Gastrocnemius medialis (tissue), 4 donors: ENCODE measurements around the gene PRPF38A. TPM values are rescaled to one million over a fixed set of nuclear protein-coding genes. Genes with fewer than 3 reads are reported as not detected.

Experiments
- ATAC-seq, 2 donors: fragments of 150-250 bp; one replicate each; pipeline ENCODE4 v1.9.1; 2016
- DNase-seq, 2 donors: peaks; one replicate each; pipeline ENCODE4 v3.0.0-alpha.2; 2019
- H3K27ac ChIP-seq, 4 donors: fragments of 200-600 bp; sonication (generic); 1 replicate in 1 of 4; 2 replicates in 3 of 4; pipeline ENCODE4 v1.5.1; 2016 to 2018; ENCODE audit warnings: mild to moderate bottlenecking in 2 of 4, moderate library complexity in 1 of 4
- H3K27me3 ChIP-seq, 3 donors: fragments of 200-600 bp; sonication (generic) in 2 of 3; 1 replicate in 1 of 3; 2 replicates in 2 of 3; pipeline versions ENCODE4 v1.5.1 to v1.6.0; 2016 to 2019; ENCODE audit warnings: mild to moderate bottlenecking in 1 of 3, moderate library complexity in 1 of 3
- H3K36me3 ChIP-seq, 2 donors: fragments of 200-600 bp; sonication (generic) in 1 of 2; one replicate each; pipeline ENCODE4 v1.5.1; 2017 to 2018
- H3K4me1 ChIP-seq, 2 donors: fragments of 200-600 bp; sonication (generic) in 1 of 2; one replicate each; pipeline ENCODE4 v1.5.1; 2016 to 2017; ENCODE audit warnings: mild to moderate bottlenecking in 2 of 2
- H3K4me3 ChIP-seq, 4 donors: fragments of 200-600 bp; sonication (generic) in 3 of 4; 1 replicate in 1 of 4; 2 replicates in 3 of 4; pipeline ENCODE4 v1.5.1; 2016 to 2019; ENCODE audit warnings: mild to moderate bottlenecking in 2 of 4
- H3K9me3 ChIP-seq, 3 donors: fragments of 200-600 bp; sonication (generic) in 2 of 3; 1 replicate in 1 of 3; 2 replicates in 2 of 3; pipeline ENCODE4 v1.5.1; 2016 to 2019
- POLR2A ChIP-seq, 2 donors: fragments of 450-650 bp; IDR thresholded peaks; one replicate each; pipeline ENCODE4 v1.6.1; 2017; ENCODE audit warnings: antibody characterized with exemption in 2 of 2, mild to moderate bottlenecking in 2 of 2, moderate library complexity in 2 of 2
- in situ Hi-C, 4 donors: fragments of 200-750 bp; cut with MboI; loops; one replicate each; pipeline versions ENCODE4 v1.15.0 to v1.8.0; 2017; ENCODE audit warnings: low sequenced_read_pairs in 4 of 4
- intact Hi-C: fragments of 100-400 bp; cut with DNase I; formaldehyde crosslinking; loops from one replicate; pipeline ENCODE4 v1.15.1; 2023; ENCODE audit warnings: low total_unique reads
- total RNA-seq, 4 donors: library from RNA; depleted of rRNA; stranded (reverse); fragments of >200 nt; gene quantifications; one replicate each; pipeline versions ENCODE4 v1.1.0 to v1.2.3, GENCODE V29; 2016
- TF ChIP-seq, protein P1 (sequence below), 5 experiments: fragments of 450-650 bp in 3 of 5; fragments of 200-600 bp in 2 of 5; sonication (generic) in 2 of 5; IDR thresholded peaks in 4 of 5; conservative IDR thresholded peaks in 1 of 5; 1 replicate in 4 of 5; 2 replicates in 1 of 5; pipeline ENCODE4 v1.5.1; 2016 to 2019; ENCODE audit warnings: antibody characterized with exemption in 5 of 5, mild to moderate bottlenecking in 3 of 5, moderate library complexity in 3 of 5

Gene PRPF38A
- total RNA-seq, 4 donors from 2014 or later: 3.0 to 8.2 (median 5.3) TPM

DNA sequence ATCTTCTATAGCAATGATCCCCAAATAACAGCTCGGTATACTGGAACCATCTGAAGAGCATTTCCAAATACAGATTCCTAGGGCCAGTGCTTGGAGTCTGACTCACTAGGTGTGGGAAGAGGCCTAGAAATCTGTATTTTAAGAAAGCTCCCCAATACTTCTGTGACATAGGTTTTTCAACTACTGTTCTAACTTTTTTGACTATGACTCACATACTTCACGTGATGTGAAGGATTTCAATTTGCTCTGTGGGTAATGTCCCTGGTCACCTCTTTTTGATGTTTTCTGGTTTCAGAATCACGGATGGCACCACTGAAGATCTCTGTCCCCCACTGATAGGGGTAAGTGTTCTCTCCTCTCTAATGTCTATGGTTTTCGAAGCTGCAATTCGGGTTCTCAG is 11.2 kb upstream of the PRPF38A start:
- TF ChIP-seq, protein P1, sequence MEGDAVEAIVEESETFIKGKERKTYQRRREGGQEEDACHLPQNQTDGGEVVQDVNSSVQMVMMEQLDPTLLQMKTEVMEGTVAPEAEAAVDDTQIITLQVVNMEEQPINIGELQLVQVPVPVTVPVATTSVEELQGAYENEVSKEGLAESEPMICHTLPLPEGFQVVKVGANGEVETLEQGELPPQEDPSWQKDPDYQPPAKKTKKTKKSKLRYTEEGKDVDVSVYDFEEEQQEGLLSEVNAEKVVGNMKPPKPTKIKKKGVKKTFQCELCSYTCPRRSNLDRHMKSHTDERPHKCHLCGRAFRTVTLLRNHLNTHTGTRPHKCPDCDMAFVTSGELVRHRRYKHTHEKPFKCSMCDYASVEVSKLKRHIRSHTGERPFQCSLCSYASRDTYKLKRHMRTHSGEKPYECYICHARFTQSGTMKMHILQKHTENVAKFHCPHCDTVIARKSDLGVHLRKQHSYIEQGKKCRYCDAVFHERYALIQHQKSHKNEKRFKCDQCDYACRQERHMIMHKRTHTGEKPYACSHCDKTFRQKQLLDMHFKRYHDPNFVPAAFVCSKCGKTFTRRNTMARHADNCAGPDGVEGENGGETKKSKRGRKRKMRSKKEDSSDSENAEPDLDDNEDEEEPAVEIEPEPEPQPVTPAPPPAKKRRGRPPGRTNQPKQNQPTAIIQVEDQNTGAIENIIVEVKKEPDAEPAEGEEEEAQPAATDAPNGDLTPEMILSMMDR (IDR thresholded peaks at IDR 0.05 in 4 of 5, conservative IDR thresholded peaks at IDR 0.05 in 1 of 5): no peak
- no peak for TF ChIP-seq POLR2A (IDR thresholded peaks at IDR 0.05)
- ATAC-seq: no peak
- Histone ChIP-seq H3K27me3 (no peaks in the 10 kb centered on the region), H3K9me3 (no peaks in the 10 kb centered on the region), H3K36me3 (no peaks in the 10 kb centered on the region), H3K4me1 (no peaks in the 10 kb centered on the region), H3K4me3 (no peak overlapping the region), H3K27ac (no peak overlapping the region)
- intact Hi-C loops (no loop called here), in situ Hi-C loops (no loop called here)
- no peak for DNase-seq

- H3K27me3 ChIP-seq: no peaks in the 10 kb centered on the region
- H3K4me1 ChIP-seq: peaks cover 8 to 9% of the 10 kb centered on the region in 2 donors
- ATAC-seq (no peak), DNase-seq (no peak)
- in situ Hi-C loops (loop anchor here in 3 of 4 donors (25.0 kb wide), 1 partner anchor 288 kb away; the partner anchor contains the start of gene COA7 (in 3 of the 3)), intact Hi-C loops (loop anchor here (5.0 kb wide), 1 partner anchor 153 kb away; the partner anchor contains the start of gene TUT4)
- no peak overlapping the region for H3K27ac ChIP-seq
- no peaks in the 10 kb centered on the region for H3K9me3 ChIP-seq
- no peak overlapping the region for H3K4me3 ChIP-seq
- TF ChIP-seq, protein P1 (IDR thresholded peaks at IDR 0.05 in 4 of 5, conservative IDR thresholded peaks at IDR 0.05 in 1 of 5): no peak
- TF ChIP-seq POLR2A (IDR thresholded peaks at IDR 0.05): no peak
- no peaks in the 10 kb centered on the region for H3K36me3 ChIP-seq
Observed at GRCh38 chr1:52399629-52400028, 4.8 kb upstream of the PRPF38A start.

GRCh38 chr1:52400131-52400530 is 4.3 kb upstream of the PRPF38A start:
- in situ Hi-C loops (loop anchor here in 3 of 4 donors (25.0 kb wide), 1 partner anchor 287 kb away; the partner anchor contains the start of gene COA7 (in 3 of the 3)), intact Hi-C loops (loop anchor here (5.0 kb wide), 1 partner anchor 152 kb away; the partner anchor contains the start of gene TUT4)
- H3K36me3 ChIP-seq: no peaks in the 10 kb centered on the region
- H3K4me3 ChIP-seq: no peak overlapping the region
- no peak for DNase-seq
- H3K27me3 ChIP-seq: no peaks in the 10 kb centered on the region
- no peaks in the 10 kb centered on the region for H3K9me3 ChIP-seq
- TF ChIP-seq, protein P1 (IDR thresholded peaks at IDR 0.05 in 4 of 5, conservative IDR thresholded peaks at IDR 0.05 in 1 of 5): no peak
- TF ChIP-seq POLR2A (IDR thresholded peaks at IDR 0.05): no peak
- no peak for ATAC-seq
- H3K27ac ChIP-seq: no peak overlapping the region
- peaks cover 10 to 11% of the 10 kb centered on the region in 2 donors for H3K4me1 ChIP-seq

DNA sequence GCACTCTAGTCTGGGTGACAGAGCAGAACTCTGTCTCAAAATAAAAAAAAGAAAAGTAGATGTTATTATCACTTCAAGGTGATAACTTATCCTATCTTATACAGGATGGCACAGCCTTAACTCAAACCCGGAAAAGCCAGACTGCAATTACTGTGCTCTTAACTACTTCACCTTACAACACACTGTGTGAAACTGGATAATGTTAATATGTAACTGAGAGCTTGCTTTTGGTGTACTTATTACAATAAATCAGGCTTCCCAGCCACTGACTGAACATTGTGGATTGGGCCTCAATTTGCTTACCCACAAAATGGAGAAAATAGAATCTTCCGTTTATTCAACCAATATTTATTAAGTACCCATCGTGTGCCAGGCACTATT is 1.6 kb upstream of the PRPF38A start:
- DNase-seq: no peak
- Histone ChIP-seq H3K36me3 (peaks cover 0 to 5% of the 10 kb centered on the region in 2 donors), H3K4me3 (no peak overlapping the region), H3K27me3 (no peaks in the 10 kb centered on the region), H3K9me3 (no peaks in the 10 kb centered on the region), H3K4me1 (peaks cover 25 to 26% of the 10 kb centered on the region in 2 donors), H3K27ac (no peak overlapping the region)
- intact Hi-C loops (loop anchor here (5.0 kb wide), 1 partner anchor 149 kb away; the partner anchor contains the start of gene TUT4), in situ Hi-C loops (loop anchor here in 3 of 4 donors (25.0 kb wide), 1 partner anchor 284 kb away; the partner anchor contains the start of gene COA7 (in 3 of the 3))
- ATAC-seq: no peak
- TF ChIP-seq POLR2A (IDR thresholded peaks at IDR 0.05): no peak
- TF ChIP-seq, protein P1 (IDR thresholded peaks at IDR 0.05 in 4 of 5, conservative IDR thresholded peaks at IDR 0.05 in 1 of 5): no peak
